GM23338 (cell line): Measurements from ENCODE around the gene TBC1D19. TPM values are rescaled to one million over a fixed set of nuclear protein-coding genes. Genes with fewer than 3 reads are reported as not detected.

Experiments
- ATAC-seq: fragments of 200-7000 bp; cut with Tn5 transposase; 3 replicates; pipeline ENCODE4 v1.9.1; 2020
- DNase-seq: peaks from one replicate; pipeline ENCODE4 v3.0.0-alpha.2; 2015; ENCODE audit warnings: low spot score
- H2AFZ ChIP-seq: fragments of 200-600 bp; sonication (generic); 2 replicates; pipeline ENCODE4 v1.8.0; 2016; ENCODE audit warnings: antibody characterized with exemption, mild to moderate bottlenecking, moderate library complexity
- H3F3A ChIP-seq: fragments of 200-600 bp; sonication (generic); replicated peaks from 2 replicates; pipeline ENCODE4 v1.8.0; 2017; ENCODE audit warnings: antibody characterized with exemption, mixed run types, low read depth
- H3K27ac ChIP-seq: fragments of 200-600 bp; sonication (generic); 2 replicates; pipeline ENCODE4 v1.6.1; 2016; ENCODE audit warnings: low read depth
- H3K27me3 ChIP-seq: fragments of 200-600 bp; sonication (generic); 2 replicates; pipeline ENCODE4 v1.8.0; 2016; ENCODE audit warnings: mild to moderate bottlenecking, mixed run types, moderate library complexity; ENCODE audit not compliant: insufficient read depth
- H3K36me3 ChIP-seq: fragments of 200-600 bp; sonication (generic); 2 replicates; pipeline ENCODE4 v1.8.0; 2016; ENCODE audit warnings: mild to moderate bottlenecking; ENCODE audit not compliant: insufficient read depth
- H3K4me1 ChIP-seq: fragments of 200-600 bp; sonication (generic); 2 replicates; pipeline ENCODE4 v1.8.0; 2016; ENCODE audit warnings: mild to moderate bottlenecking, moderate library complexity; ENCODE audit not compliant: insufficient read depth
- H3K4me2 ChIP-seq: fragments of 200-600 bp; sonication (generic); 2 replicates; pipeline ENCODE4 v1.7.1; 2017; ENCODE audit warnings: mixed run types
- H3K4me3 ChIP-seq: fragments of 200-600 bp; sonication (generic); 2 replicates; pipeline ENCODE4 v1.6.1; 2016; ENCODE audit warnings: mixed run types
- H3K79me2 ChIP-seq: fragments of 200-600 bp; sonication (generic); replicated peaks from 2 replicates; pipeline ENCODE4 v1.8.0; 2017; ENCODE audit warnings: mild to moderate bottlenecking; ENCODE audit not compliant: insufficient read depth
- H3K9me2 ChIP-seq: fragments of 200-600 bp; sonication (generic); 2 replicates; pipeline ENCODE4 v1.8.0; 2017; ENCODE audit not compliant: insufficient read depth
- H4K20me1 ChIP-seq: fragments of 200-600 bp; sonication (generic); replicated peaks from 2 replicates; pipeline ENCODE4 v1.8.0; 2017; ENCODE audit warnings: mild to moderate bottlenecking; ENCODE audit not compliant: insufficient read depth
- H3K27ac Mint-ChIP-seq: 2 replicates; pipeline ENCODE4 v1.8.0; 2020; ENCODE audit warnings: inconsistent platforms, mild to moderate bottlenecking, moderate library complexity, mixed read lengths
- H3K27me3 Mint-ChIP-seq: 3 replicates; pipeline ENCODE4 v1.8.0; 2022; ENCODE audit warnings: low read depth, mild to moderate bottlenecking, moderate library complexity, mixed read lengths, inconsistent platforms; ENCODE audit not compliant: insufficient read depth, poor library complexity
- H3K36me3 Mint-ChIP-seq: 3 replicates; pipeline ENCODE4 v1.8.0; 2021; ENCODE audit warnings: low read depth, mild to moderate bottlenecking, inconsistent platforms, moderate library complexity, mixed read lengths
- H3K4me1 Mint-ChIP-seq: 3 replicates; pipeline ENCODE4 v1.8.0; 2020; ENCODE audit warnings: mild to moderate bottlenecking, inconsistent platforms, mixed read lengths
- H3K4me3 Mint-ChIP-seq: 3 replicates; pipeline ENCODE4 v1.8.0; 2021; ENCODE audit warnings: moderate library complexity, mild to moderate bottlenecking, inconsistent platforms, mixed read lengths
- H3K9me3 Mint-ChIP-seq: 3 replicates; pipeline ENCODE4 v1.8.0; 2020; ENCODE audit warnings: moderate library complexity, mild to moderate bottlenecking, inconsistent platforms, mixed read lengths
- CREB1 ChIP-seq: fragments of 250-450 bp; sonication (Bioruptor Pico); IDR thresholded peaks from 2 replicates; pipeline ENCODE4 v1.5.0; 2020; ENCODE audit warnings: low read depth, mild to moderate bottlenecking, moderate library complexity
- CTCF ChIP-seq, 2 experiments: fragments of 200-600 bp in 1 of 2; sonication (generic) in 1 of 2; conservative IDR thresholded peaks; 2 replicates each; pipeline versions ENCODE4 v1.5.1 to v1.6.1; 2016 to 2017; ENCODE audit warnings: antibody characterized with exemption in 2 of 2, low read depth in 2 of 2, mild to moderate bottlenecking in 2 of 2, moderate library complexity in 1 of 2
- ETS1 ChIP-seq: IDR thresholded peaks from 2 replicates; pipeline ENCODE4 v1.6.1; 2016; ENCODE audit warnings: antibody characterized with exemption
- EZH2 ChIP-seq: fragments of 200-600 bp; sonication (generic); IDR thresholded peaks from one replicate; pipeline ENCODE4 v1.8.0; 2017; ENCODE audit warnings: antibody characterized with exemption, mild to moderate bottlenecking, low read depth; ENCODE audit not compliant: unreplicated experiment
- EZH2phosphoT487 ChIP-seq: fragments of 200-600 bp; sonication (generic); IDR thresholded peaks from one replicate; pipeline ENCODE4 v1.8.1; 2018; ENCODE audit warnings: antibody characterized with exemption; ENCODE audit not compliant: unreplicated experiment
- JUNB ChIP-seq: IDR thresholded peaks from one replicate; pipeline ENCODE4 v1.6.1; 2016; ENCODE audit warnings: antibody characterized with exemption; ENCODE audit not compliant: unreplicated experiment
- NANOG ChIP-seq: IDR thresholded peaks from 2 replicates; pipeline ENCODE4 v1.6.1; 2016; ENCODE audit warnings: antibody characterized with exemption, borderline replicate concordance
- POLR2AphosphoS5 ChIP-seq: IDR thresholded peaks from 2 replicates; pipeline ENCODE4 v1.6.1; 2016; ENCODE audit warnings: antibody characterized with exemption, low read depth
- REST ChIP-seq: IDR thresholded peaks from one replicate; pipeline ENCODE4 v1.6.1; 2018; ENCODE audit warnings: antibody characterized with exemption; ENCODE audit not compliant: unreplicated experiment
- STAT1 ChIP-seq: IDR thresholded peaks from one replicate; pipeline ENCODE4 v1.6.1; 2016; ENCODE audit warnings: antibody characterized with exemption; ENCODE audit not compliant: unreplicated experiment
- ZNF114 ChIP-seq: fragments of 250-450 bp; sonication (Bioruptor Pico); IDR thresholded peaks from 2 replicates; pipeline ENCODE4 v1.5.0; 2020; ENCODE audit warnings: mild to moderate bottlenecking, moderate library complexity
- ZNF331 ChIP-seq: fragments of 250-450 bp; sonication (Bioruptor Pico); IDR thresholded peaks from 2 replicates; pipeline ENCODE4 v1.5.0; 2020; ENCODE audit warnings: low read depth, mild to moderate bottlenecking, moderate library complexity
- ZNF462 ChIP-seq: fragments of 250-450 bp; sonication (Bioruptor Pico); IDR thresholded peaks from 2 replicates; pipeline ENCODE4 v1.5.0; 2020; ENCODE audit warnings: mild to moderate bottlenecking, moderate library complexity
- polyA plus RNA-seq: library from polyadenylated mRNA; unstranded; fragments of >200 nt; fragmentation: Nextera tagmentation; extraction: Ambion mirVana; gene quantifications from 2 replicates; pipeline ENCODE4 v1.2.1, GENCODE V29; 2016
- total RNA-seq: library from RNA; depleted of rRNA; stranded (reverse); fragments of >200 nt; shearing (Covaris generic); gene quantifications from 2 replicates; pipeline ENCODE4 v1.2.3, GENCODE V29; 2014

The TBC1D19 gene
- total and polyA plus RNA-seq, 2 experiments from 2014 or later = 1.9 to 4.3 TPM

GRCh38 chr4:26741491-26741871, 157.6 kb downstream of the TBC1D19 start:
- H2AFZ ChIP-seq = no peak overlapping the region
- Mint-ChIP-seq H3K27me3 (no peaks in the 10 kb centered on the region), H3K9me3 (no peaks in the 10 kb centered on the region), H3K4me3 (no peak overlapping the region), H3K36me3 (no peaks in the 10 kb centered on the region), H3K4me1 (no peaks in the 10 kb centered on the region), H3K27ac (no peak overlapping the region)
- no peaks in the 10 kb centered on the region for H4K20me1 ChIP-seq
- no peak for DNase-seq
- no peaks in the 10 kb centered on the region for H3K9me2 ChIP-seq
- no peak overlapping the region for H3K4me3 ChIP-seq
- no peaks in the 10 kb centered on the region for H3K79me2 ChIP-seq
- H3K27me3 ChIP-seq = no peaks in the 10 kb centered on the region
- TF ChIP-seq JUNB (no peak), CTCF (conservative IDR thresholded peaks at IDR 0.05; ENCODE audit: low read depth in 2 of 2) (no peak), STAT1 (no peak), EZH2phosphoT487 (no peak), ZNF462 (CRISPR knock-in tag) (no peak), ZNF114 (no peak), NANOG (no peak), ZNF331 (no peak), POLR2AphosphoS5 (no peak), REST (no peak), EZH2 (no peak), ETS1 (no peak), CREB1 (CRISPR knock-in tag) (no peak)
- H3K4me1 ChIP-seq = no peaks in the 10 kb centered on the region
- no peaks in the 10 kb centered on the region for H3F3A ChIP-seq
- no peak for ATAC-seq
- H3K4me2 ChIP-seq = no peak overlapping the region
- H3K36me3 ChIP-seq = no peaks in the 10 kb centered on the region
- no peak overlapping the region for H3K27ac ChIP-seq
